CD4-positive, CD25-positive, alpha-beta regulatory T cell (primary cell): ENCODE results near the gene QPRT. TPM values are rescaled to one million over a fixed set of nuclear protein-coding genes. Genes with fewer than 3 reads are reported as not detected.
A peak's percentile ranks its signal among the peaks of the same experiment; 100 is the strongest.

Experiments used
- ATAC-seq, 2 donors: fragments of 150-1000 bp; cut with Tn5 transposase; one replicate each; pipeline ENCODE4 v1.10.0; 2021; ENCODE audit warnings: low read depth in 2 of 2, moderate number of reproducible peaks in 2 of 2, moderate library complexity in 1 of 2
- DNase-seq, 3 donors: peaks; one replicate each; pipeline versions ENCODE4 v3.0.0 to v3.0.0-alpha.2; 2012 to 2022; ENCODE audit warnings: mixed read lengths in 1 of 3
- H3K27ac ChIP-seq: one replicate; pipeline ENCODE4 v1.7.0; 2013; ENCODE audit warnings: mild to moderate bottlenecking, low read length; ENCODE audit not compliant: insufficient read depth, poor library complexity, severe bottlenecking
- H3K27me3 ChIP-seq: one replicate; pipeline ENCODE4 v1.7.0; 2013; ENCODE audit warnings: low read length; ENCODE audit not compliant: control insufficient read depth, insufficient read depth
- H3K36me3 ChIP-seq: one replicate; pipeline ENCODE4 v1.7.0; 2013; ENCODE audit warnings: mild to moderate bottlenecking, low read length, moderate library complexity; ENCODE audit not compliant: control insufficient read depth, insufficient read depth
- H3K4me1 ChIP-seq: 2 replicates; pipeline ENCODE4 v1.7.0; 2013; ENCODE audit warnings: mild to moderate bottlenecking, low read length; ENCODE audit not compliant: insufficient read depth, control insufficient read depth, poor library complexity, severe bottlenecking
- H3K4me3 ChIP-seq: one replicate; pipeline ENCODE4 v1.7.0; 2013; ENCODE audit warnings: low read depth, mild to moderate bottlenecking, low read length, moderate library complexity
- H3K9me3 ChIP-seq, 2 experiments: 1 replicate in 1 of 2; 2 replicates in 1 of 2; pipeline ENCODE4 v1.7.0; 2013; ENCODE audit warnings: low read length in 2 of 2, mild to moderate bottlenecking in 1 of 2, moderate library complexity in 1 of 2; ENCODE audit not compliant: control insufficient read depth in 2 of 2
- H3K27ac Mint-ChIP-seq, 3 donors: one replicate each; pipeline ENCODE4 v1.8.0; 2020 to 2022; ENCODE audit warnings: mild to moderate bottlenecking in 3 of 3, mixed read lengths in 3 of 3, moderate library complexity in 2 of 3
- H3K27me3 Mint-ChIP-seq: one replicate; pipeline ENCODE4 v1.8.0; 2022; ENCODE audit warnings: mild to moderate bottlenecking, mixed read lengths
- H3K36me3 Mint-ChIP-seq: one replicate; pipeline ENCODE4 v1.8.0; 2020; ENCODE audit warnings: mixed read lengths
- H3K4me1 Mint-ChIP-seq, 4 donors: one replicate each; pipeline ENCODE4 v1.8.0; 2020 to 2022; ENCODE audit warnings: mixed read lengths in 4 of 4, mild to moderate bottlenecking in 1 of 4
- H3K4me3 Mint-ChIP-seq, 4 donors: one replicate each; pipeline ENCODE4 v1.8.0; 2020 to 2022; ENCODE audit warnings: mild to moderate bottlenecking in 4 of 4, mixed read lengths in 4 of 4, moderate library complexity in 3 of 4
- H3K9me3 Mint-ChIP-seq, 7 donors: one replicate each; pipeline ENCODE4 v1.8.0; 2020 to 2022; ENCODE audit warnings: mixed read lengths in 7 of 7, mild to moderate bottlenecking in 3 of 7, moderate library complexity in 2 of 7
- polyA plus RNA-seq, 4 donors: library from polyadenylated mRNA; unstranded; fragments of 300-500 nt; fragmentation: Illumina TruSeq; gene quantifications; one replicate each; pipeline ENCODE4 v1.2.3, GENCODE V29; 2021
- total RNA-seq: library from RNA; stranded (reverse); gene quantifications from one replicate; pipeline ENCODE4 v1.2.3, GENCODE V29; 2022

Gene QPRT
- total and polyA plus RNA-seq, 5 donors from 2014 or later: 0.53 to 2.4 (median 0.72) TPM

DNA sequence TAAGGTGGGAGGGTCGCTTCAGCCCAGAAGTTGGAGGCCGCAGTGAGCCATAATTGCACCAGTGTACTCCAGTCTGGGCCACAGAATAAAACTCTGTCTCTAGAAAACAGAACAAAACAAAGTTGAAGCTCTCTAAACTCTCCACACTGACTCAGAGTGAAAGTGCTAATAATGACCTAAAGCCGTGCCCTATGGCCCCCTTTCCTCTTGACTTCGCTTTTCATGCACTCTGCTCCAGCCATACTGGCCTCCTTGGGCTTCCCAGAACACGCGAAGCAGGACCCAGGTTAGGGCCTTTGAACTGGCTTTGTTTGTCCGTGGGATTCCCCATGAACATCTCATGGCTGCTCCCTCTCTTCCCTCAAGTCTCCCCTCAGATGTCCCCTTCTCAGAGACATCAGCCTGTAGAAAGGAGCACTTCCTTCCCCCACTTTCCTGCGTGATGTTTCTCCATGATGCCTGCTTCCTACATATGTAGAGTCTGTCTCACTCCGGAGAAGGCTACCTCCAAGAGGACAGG, 34.6 kb upstream of the QPRT start:
- Mint-ChIP-seq H3K4me3 (no peak overlapping the region), H3K4me1 (peaks cover 10 to 33% (median 20%) of the 10 kb centered on the region in 4 donors), H3K9me3 (no peaks in the 10 kb centered on the region), H3K36me3 (no peaks in the 10 kb centered on the region), H3K27me3 (no peaks in the 10 kb centered on the region), H3K27ac (peak overlapping the region in 2 of 3 donors; percentile 51 to 56)
- Histone ChIP-seq H3K4me1 (peaks cover 11% of the 10 kb centered on the region), H3K27me3 (no peaks in the 10 kb centered on the region), H3K4me3 (no peak overlapping the region), H3K27ac (no peak overlapping the region), H3K9me3 (no peaks in the 10 kb centered on the region), H3K36me3 (no peaks in the 10 kb centered on the region)
- no peak for ATAC-seq
- DNase-seq: no peak

DNA sequence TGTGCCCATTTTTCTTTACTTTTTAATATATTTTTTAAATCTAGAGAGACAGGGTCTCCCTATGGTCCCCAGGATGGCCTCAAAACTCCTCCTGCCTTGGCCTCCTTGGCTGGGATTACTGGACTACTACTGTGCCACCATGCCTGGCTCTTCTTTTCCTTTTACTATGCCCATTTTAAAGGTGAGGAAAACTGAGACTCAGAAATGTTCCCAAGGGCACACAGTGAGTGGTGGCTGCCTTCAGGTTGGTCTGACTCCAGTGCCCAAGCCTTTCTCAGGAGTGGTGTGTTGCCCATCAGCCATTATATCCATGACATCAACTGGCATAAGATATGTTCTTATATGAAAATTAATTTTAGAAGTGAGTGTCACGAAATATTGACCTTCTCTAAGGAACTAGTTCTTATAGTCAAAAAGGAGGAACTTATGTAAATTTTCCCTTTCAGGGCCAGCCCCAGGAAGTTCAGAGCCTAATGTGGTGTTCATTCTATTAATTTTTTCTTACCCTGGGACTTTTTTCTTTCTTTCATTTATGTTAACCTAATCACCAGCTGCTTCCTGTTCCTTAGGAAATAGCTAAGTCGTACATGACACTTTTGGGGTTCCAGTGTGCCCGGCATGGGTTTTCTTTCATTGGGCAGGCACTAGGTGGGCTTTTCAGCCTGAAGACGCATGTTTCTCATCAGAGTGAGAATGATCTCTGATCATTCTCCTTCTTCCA, 33.8 kb upstream of the QPRT start:
- H3K4me3 Mint-ChIP-seq: no peak overlapping the region
- no peak for ATAC-seq
- no peak for DNase-seq
- Histone ChIP-seq H3K4me3 (no peak overlapping the region), H3K4me1 (peaks cover 11% of the 10 kb centered on the region), H3K27me3 (no peaks in the 10 kb centered on the region), H3K9me3 (no peaks in the 10 kb centered on the region), H3K36me3 (no peaks in the 10 kb centered on the region), H3K27ac (no peak overlapping the region)
- no peaks in the 10 kb centered on the region for H3K9me3 Mint-ChIP-seq
- H3K27ac Mint-ChIP-seq: peak overlapping the region in 2 of 3 donors; percentile 56 to 66
- no peaks in the 10 kb centered on the region for H3K36me3 Mint-ChIP-seq
- peaks cover 10 to 38% (median 20%) of the 10 kb centered on the region in 4 donors for H3K4me1 Mint-ChIP-seq
- no peaks in the 10 kb centered on the region for H3K27me3 Mint-ChIP-seq

DNA sequence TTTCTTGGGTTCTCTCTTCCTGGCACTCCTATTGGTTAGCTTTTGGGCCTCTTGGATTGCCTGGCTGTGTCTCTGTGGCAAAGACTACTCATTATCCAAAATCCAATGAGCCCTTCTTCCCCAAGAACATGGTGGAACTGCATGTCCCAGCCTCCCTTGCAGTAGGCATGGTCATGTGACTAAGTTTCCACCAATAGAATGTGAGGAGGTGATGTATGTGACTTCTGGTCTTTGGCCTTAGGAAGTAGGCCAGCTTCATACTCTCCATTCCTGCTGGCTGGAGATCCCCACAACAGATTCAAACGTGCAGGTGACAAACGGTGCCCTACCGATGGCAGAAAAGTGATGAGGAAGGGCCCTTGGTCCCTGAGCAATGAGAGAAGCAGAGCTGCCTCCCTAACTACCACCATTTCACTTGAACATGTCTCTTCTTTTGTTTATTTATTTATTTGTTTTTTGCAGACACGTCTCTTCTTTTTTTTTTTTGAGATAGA, 33.2 kb upstream of the QPRT start:
- no peak overlapping the region for H3K4me3 Mint-ChIP-seq
- H3K27ac Mint-ChIP-seq: peak overlapping the region; percentile 44 to 69 (median 66)
- no peaks in the 10 kb centered on the region for H3K27me3 ChIP-seq
- H3K9me3 ChIP-seq: no peaks in the 10 kb centered on the region
- H3K27ac ChIP-seq: no peak overlapping the region
- H3K9me3 Mint-ChIP-seq: no peaks in the 10 kb centered on the region
- no peaks in the 10 kb centered on the region for H3K27me3 Mint-ChIP-seq
- ATAC-seq (peak in 1 of 2 donors; percentile 25), DNase-seq (peak in 1 of 3 donors; percentile 68)
- no peaks in the 10 kb centered on the region for H3K36me3 ChIP-seq
- H3K4me3 ChIP-seq: no peak overlapping the region
- H3K36me3 Mint-ChIP-seq: no peaks in the 10 kb centered on the region
- H3K4me1 ChIP-seq: peaks cover 11% of the 10 kb centered on the region
- H3K4me1 Mint-ChIP-seq: peaks cover 10 to 32% (median 17%) of the 10 kb centered on the region in 4 donors

GRCh38 chr16:29646947-29647346, 32.0 kb upstream of the QPRT start:
- peaks cover 11% of the 10 kb centered on the region for H3K4me1 ChIP-seq
- H3K27ac Mint-ChIP-seq: no peak overlapping the region
- peaks cover 8 to 20% (median 14%) of the 10 kb centered on the region in 4 donors for H3K4me1 Mint-ChIP-seq
- H3K9me3 ChIP-seq: no peaks in the 10 kb centered on the region
- H3K36me3 ChIP-seq: no peaks in the 10 kb centered on the region
- H3K27ac ChIP-seq: no peak overlapping the region
- no peaks in the 10 kb centered on the region for H3K27me3 ChIP-seq
- no peaks in the 10 kb centered on the region for H3K27me3 Mint-ChIP-seq
- no peaks in the 10 kb centered on the region for H3K36me3 Mint-ChIP-seq
- no peaks in the 10 kb centered on the region for H3K9me3 Mint-ChIP-seq
- ATAC-seq (no peak), DNase-seq (no peak)
- no peak overlapping the region for H3K4me3 ChIP-seq
- H3K4me3 Mint-ChIP-seq: no peak overlapping the region

DNA sequence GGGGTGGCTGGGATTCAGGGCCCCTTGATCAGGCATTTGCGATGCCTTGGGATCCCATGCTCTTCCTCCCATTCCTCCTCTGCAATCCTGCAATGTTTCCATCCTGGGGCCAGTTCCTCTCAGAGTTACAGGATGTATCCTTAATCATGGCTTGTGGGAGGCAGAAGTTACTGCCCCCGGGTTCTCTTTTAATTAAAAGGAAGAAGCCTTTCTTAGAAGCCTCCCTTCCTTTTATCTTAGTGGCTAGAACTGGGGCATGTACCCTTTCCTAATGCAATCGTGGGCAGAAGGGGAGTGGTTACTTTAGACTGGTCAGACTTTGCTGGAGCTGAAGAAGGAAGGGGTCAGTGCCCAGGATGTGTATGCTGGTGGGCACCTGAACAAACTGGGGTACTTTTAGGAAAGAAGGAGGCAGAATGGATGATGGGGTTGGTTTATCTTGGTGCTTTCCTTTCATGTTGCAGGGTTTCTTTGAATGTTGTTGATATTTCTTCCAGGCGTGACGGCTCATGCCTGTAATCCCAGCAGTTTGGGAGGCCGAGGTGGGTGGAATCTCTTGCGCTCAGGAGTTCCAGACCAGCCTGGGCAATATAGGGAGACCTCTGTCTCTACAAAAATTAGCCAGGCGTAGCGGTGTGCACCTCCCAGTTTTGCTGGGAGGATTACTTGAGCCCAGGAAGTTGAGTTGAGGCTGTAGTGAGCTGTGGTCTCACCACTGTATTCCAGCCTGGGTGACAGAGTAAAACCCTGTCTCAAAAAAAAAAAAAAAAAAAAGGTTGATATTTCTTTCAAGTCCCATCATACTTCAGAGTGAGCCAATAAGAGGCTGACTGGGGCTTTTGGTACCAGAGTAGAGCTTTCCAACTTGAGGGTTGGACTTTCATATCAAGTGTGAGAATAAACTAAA, 29.1 kb upstream of the QPRT start:
- Histone ChIP-seq H3K9me3 (no peaks in the 10 kb centered on the region), H3K4me1 (peaks cover 11% of the 10 kb centered on the region), H3K27me3 (no peaks in the 10 kb centered on the region), H3K36me3 (no peaks in the 10 kb centered on the region), H3K4me3 (no peak overlapping the region), H3K27ac (no peak overlapping the region)
- no peaks in the 10 kb centered on the region for H3K9me3 Mint-ChIP-seq
- ATAC-seq (no peak), DNase-seq (no peak)
- no peaks in the 10 kb centered on the region for H3K27me3 Mint-ChIP-seq
- H3K27ac Mint-ChIP-seq: no peak overlapping the region
- H3K4me3 Mint-ChIP-seq: peak overlapping the region in 1 of 4 donors; percentile 40
- H3K36me3 Mint-ChIP-seq: no peaks in the 10 kb centered on the region
- peaks cover 8 to 21% (median 13%) of the 10 kb centered on the region in 4 donors for H3K4me1 Mint-ChIP-seq

- H3K27me3 Mint-ChIP-seq: no peaks in the 10 kb centered on the region
- no peaks in the 10 kb centered on the region for H3K36me3 Mint-ChIP-seq
- Histone ChIP-seq H3K27ac (no peak overlapping the region), H3K27me3 (no peaks in the 10 kb centered on the region), H3K4me1 (peaks cover 2% of the 10 kb centered on the region), H3K36me3 (no peaks in the 10 kb centered on the region), H3K9me3 (no peaks in the 10 kb centered on the region), H3K4me3 (no peak overlapping the region)
- H3K9me3 Mint-ChIP-seq: no peaks in the 10 kb centered on the region
- no peak overlapping the region for H3K27ac Mint-ChIP-seq
- DNase-seq (no peak), ATAC-seq (no peak)
- H3K4me1 Mint-ChIP-seq: peaks cover under 1 to 12% (median 4%) of the 10 kb centered on the region in 4 donors
- H3K4me3 Mint-ChIP-seq: no peak overlapping the region
Observed at GRCh38 chr16:29650771-29651170, 28.2 kb upstream of the QPRT start.

DNA sequence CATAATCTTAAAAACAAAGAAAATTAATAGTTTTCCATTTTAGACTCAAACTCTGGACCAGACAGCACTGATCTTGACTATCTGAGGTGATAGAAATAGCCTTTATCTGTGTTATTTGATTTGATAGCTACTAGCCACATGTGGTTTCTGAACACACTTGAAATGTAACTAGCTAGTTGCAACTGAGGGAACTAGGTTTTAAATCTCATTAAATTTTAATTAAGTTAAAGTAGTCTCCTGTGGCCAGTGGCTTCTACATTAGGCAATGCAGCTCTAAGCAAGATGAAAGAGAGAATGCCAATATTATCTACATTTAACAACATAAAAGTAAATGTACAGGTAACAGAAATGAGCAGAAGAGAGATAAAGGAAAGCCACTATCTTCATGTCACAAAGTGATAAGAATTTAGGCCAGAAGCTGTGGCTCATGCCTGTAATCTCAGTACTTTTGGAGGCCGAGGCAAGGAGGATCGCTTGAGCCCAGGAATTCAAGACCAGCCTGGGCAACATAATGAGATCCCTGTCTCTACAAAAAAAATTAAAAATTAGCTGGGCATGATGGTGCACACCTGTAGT, 27.1 kb upstream of the QPRT start:
- Mint-ChIP-seq H3K9me3 (no peaks in the 10 kb centered on the region), H3K36me3 (no peaks in the 10 kb centered on the region)
- no peak for ATAC-seq

More for the DNA sequence above, 27.1 kb upstream of the QPRT start:
- no peak overlapping the region for H3K4me3 Mint-ChIP-seq
- H3K4me1 Mint-ChIP-seq: peaks cover 0 to 14% (median 3%) of the 10 kb centered on the region in 4 donors
- no peaks in the 10 kb centered on the region for H3K36me3 ChIP-seq
- no peak overlapping the region for H3K27ac ChIP-seq
- no peaks in the 10 kb centered on the region for H3K4me1 ChIP-seq
- DNase-seq: no peak
- no peaks in the 10 kb centered on the region for H3K27me3 ChIP-seq
- H3K4me3 ChIP-seq: no peak overlapping the region
- H3K9me3 ChIP-seq: no peaks in the 10 kb centered on the region
- no peak overlapping the region for H3K27ac Mint-ChIP-seq
- H3K27me3 Mint-ChIP-seq: peaks cover 2% of the 10 kb centered on the region
